Measurements from ENCODE around the gene C5orf58.

Gene C5orf58

GRCh38 chr5:170288151-170288550 is 55.4 kb downstream of the C5orf58 start:
- Histone ChIP-seq H3K4me3 (ENCODE audit: low read depth in 1 of 2, low read length in 2 of 2) (no peak overlapping the region), H3K9me3 (ENCODE audit: low read length) (peaks cover 4% of the 10 kb centered on the region), H3K9ac (ENCODE audit: low read length) (no peak overlapping the region), H3K27me3 (ENCODE audit: control insufficient read depth in 1 of 2, insufficient read depth in 2 of 2, low read length in 2 of 2) (no peaks in the 10 kb centered on the region), H3K4me1 (ENCODE audit: insufficient read depth, low read length) (peaks cover 7% of the 10 kb centered on the region), H3K27ac (ENCODE audit: low read depth, low read length) (no peak overlapping the region), H3K36me3 (ENCODE audit: insufficient read depth, low read length) (no peaks in the 10 kb centered on the region)

- Histone ChIP-seq H3K4me3 (ENCODE audit: low read depth in 1 of 2, low read length in 2 of 2) (no peak overlapping the region), H3K27me3 (ENCODE audit: control insufficient read depth in 1 of 2, insufficient read depth in 2 of 2, low read length in 2 of 2) (no peaks in the 10 kb centered on the region), H3K9me3 (ENCODE audit: low read length) (peaks cover 4% of the 10 kb centered on the region), H3K27ac (ENCODE audit: low read depth, low read length) (no peak overlapping the region), H3K36me3 (ENCODE audit: insufficient read depth, low read length) (no peaks in the 10 kb centered on the region), H3K9ac (ENCODE audit: low read length) (no peak overlapping the region), H3K4me1 (ENCODE audit: insufficient read depth, low read length) (peaks cover 7% of the 10 kb centered on the region)
Observed at GRCh38 chr5:170288551-170288950, 55.8 kb downstream of the C5orf58 start.

DNA sequence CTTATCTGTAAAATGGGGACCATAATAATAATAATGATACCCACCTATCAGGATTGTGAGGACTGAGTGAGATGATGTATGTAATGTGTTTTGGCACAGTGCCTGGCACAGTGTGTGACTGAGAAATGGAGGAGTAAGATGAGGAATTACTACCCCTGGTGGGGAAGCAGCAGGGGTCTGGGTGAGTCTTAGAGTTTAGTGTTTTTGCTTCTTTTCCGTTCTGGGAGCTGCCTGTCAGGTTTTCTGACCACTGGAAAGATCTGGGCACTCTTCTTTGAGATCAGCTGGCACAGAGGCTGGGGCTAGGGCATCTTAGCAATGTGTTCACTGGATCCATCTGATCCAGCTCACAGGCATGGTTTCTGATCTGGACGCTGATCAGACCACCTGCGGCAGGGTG is 56.3 kb downstream of the C5orf58 start:
- no peak overlapping the region for H3K4me3 ChIP-seq (ENCODE audit: low read depth in 1 of 2, low read length in 2 of 2)
- H3K9ac ChIP-seq (ENCODE audit: low read length): no peak overlapping the region
- H3K27me3 ChIP-seq (ENCODE audit: control insufficient read depth in 1 of 2, insufficient read depth in 2 of 2, low read length in 2 of 2): no peaks in the 10 kb centered on the region
- no peak overlapping the region for H3K27ac ChIP-seq (ENCODE audit: low read depth, low read length)
- H3K36me3 ChIP-seq (ENCODE audit: insufficient read depth, low read length): no peaks in the 10 kb centered on the region
- H3K4me1 ChIP-seq (ENCODE audit: insufficient read depth, low read length): peaks cover 7% of the 10 kb centered on the region
- H3K9me3 ChIP-seq (ENCODE audit: low read length): no peaks in the 10 kb centered on the region

- H3K4me3 ChIP-seq (ENCODE audit: low read depth in 1 of 2, low read length in 2 of 2): no peak overlapping the region
Observed at GRCh38 chr5:170289764-170290163, 57.0 kb downstream of the C5orf58 start.

GRCh38 chr5:170290498-170290897 is 57.7 kb downstream of the C5orf58 start:
- H3K36me3 ChIP-seq (ENCODE audit: insufficient read depth, low read length): no peaks in the 10 kb centered on the region
- H3K4me1 ChIP-seq (ENCODE audit: insufficient read depth, low read length): peaks cover 7% of the 10 kb centered on the region
- no peak overlapping the region for H3K27ac ChIP-seq (ENCODE audit: low read depth, low read length)
- H3K9me3 ChIP-seq (ENCODE audit: low read length): no peaks in the 10 kb centered on the region
- H3K9ac ChIP-seq (ENCODE audit: low read length): no peak overlapping the region
- H3K4me3 ChIP-seq (ENCODE audit: low read depth in 1 of 2, low read length in 2 of 2): no peak overlapping the region
- no peaks in the 10 kb centered on the region for H3K27me3 ChIP-seq (ENCODE audit: control insufficient read depth in 1 of 2, insufficient read depth in 2 of 2, low read length in 2 of 2)

More at GRCh38 chr5:170289764-170290163, 57.0 kb downstream of the C5orf58 start:
- H3K4me1 ChIP-seq (ENCODE audit: insufficient read depth, low read length): peaks cover 7% of the 10 kb centered on the region
- H3K36me3 ChIP-seq (ENCODE audit: insufficient read depth, low read length): no peaks in the 10 kb centered on the region
- H3K27ac ChIP-seq (ENCODE audit: low read depth, low read length): no peak overlapping the region
- no peaks in the 10 kb centered on the region for H3K27me3 ChIP-seq (ENCODE audit: control insufficient read depth in 1 of 2, insufficient read depth in 2 of 2, low read length in 2 of 2)
- H3K9me3 ChIP-seq (ENCODE audit: low read length): no peaks in the 10 kb centered on the region
- H3K9ac ChIP-seq (ENCODE audit: low read length): no peak overlapping the region

DNA sequence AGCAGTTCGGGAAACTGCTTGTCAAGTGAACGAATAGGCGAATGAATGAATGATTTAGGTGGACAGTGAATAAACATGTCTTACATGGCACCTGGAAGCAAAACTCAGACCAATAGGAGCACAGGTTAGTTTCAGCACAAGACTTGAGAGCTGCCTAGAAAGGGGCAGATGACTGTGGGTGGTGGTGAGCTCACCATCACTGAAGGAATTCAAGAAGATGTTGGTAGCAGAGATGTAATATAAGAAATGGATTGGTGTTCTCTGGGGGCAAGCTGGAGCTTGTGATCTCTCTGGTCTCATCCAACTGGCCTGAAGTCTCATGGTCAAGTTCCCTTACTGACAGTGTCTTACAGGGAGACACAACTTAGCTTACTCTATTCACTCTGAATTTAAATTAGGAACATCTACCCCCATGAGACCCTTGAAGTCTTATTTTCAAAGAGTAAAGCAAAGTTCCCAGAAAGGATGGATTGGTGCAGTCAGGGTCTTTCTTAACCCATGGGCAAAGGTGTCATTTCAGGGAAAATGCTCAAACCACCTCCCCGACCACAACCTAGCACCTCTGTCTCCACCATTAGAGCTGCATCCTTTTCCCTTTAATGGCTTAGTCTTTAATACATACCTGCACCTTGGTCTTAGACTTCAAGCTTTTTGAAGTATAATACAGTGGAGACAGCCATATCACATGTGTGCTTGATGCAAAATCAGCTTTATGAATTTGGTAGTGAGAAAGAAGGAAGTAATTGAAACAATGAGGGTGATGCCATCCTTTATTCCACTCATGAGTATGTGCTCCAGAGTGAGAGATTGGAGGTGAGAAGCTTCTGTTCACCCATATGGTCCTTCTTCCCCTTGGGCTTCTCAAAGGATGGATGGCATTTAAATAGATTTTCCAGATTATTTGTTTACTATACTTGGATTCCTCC is 59.7 kb downstream of the C5orf58 start:
- Histone ChIP-seq H3K27ac (ENCODE audit: low read depth, low read length) (no peak overlapping the region), H3K4me3 (ENCODE audit: low read depth in 1 of 2, low read length in 2 of 2) (no peak overlapping the region), H3K9me3 (ENCODE audit: low read length) (no peaks in the 10 kb centered on the region), H3K4me1 (ENCODE audit: insufficient read depth, low read length) (peaks cover 7% of the 10 kb centered on the region), H3K27me3 (ENCODE audit: control insufficient read depth in 1 of 2, insufficient read depth in 2 of 2, low read length in 2 of 2) (no peaks in the 10 kb centered on the region), H3K36me3 (ENCODE audit: insufficient read depth, low read length) (no peaks in the 10 kb centered on the region), H3K9ac (ENCODE audit: low read length) (no peak overlapping the region)

GRCh38 chr5:170293273-170293672 is 60.5 kb downstream of the C5orf58 start:
- Histone ChIP-seq H3K27me3 (ENCODE audit: control insufficient read depth in 1 of 2, insufficient read depth in 2 of 2, low read length in 2 of 2) (no peaks in the 10 kb centered on the region), H3K9me3 (ENCODE audit: low read length) (no peaks in the 10 kb centered on the region), H3K27ac (ENCODE audit: low read depth, low read length) (no peak overlapping the region), H3K36me3 (ENCODE audit: insufficient read depth, low read length) (no peaks in the 10 kb centered on the region), H3K4me3 (ENCODE audit: low read depth in 1 of 2, low read length in 2 of 2) (no peak overlapping the region), H3K4me1 (ENCODE audit: insufficient read depth, low read length) (peaks cover 7% of the 10 kb centered on the region), H3K9ac (ENCODE audit: low read length) (no peak overlapping the region)

DNA sequence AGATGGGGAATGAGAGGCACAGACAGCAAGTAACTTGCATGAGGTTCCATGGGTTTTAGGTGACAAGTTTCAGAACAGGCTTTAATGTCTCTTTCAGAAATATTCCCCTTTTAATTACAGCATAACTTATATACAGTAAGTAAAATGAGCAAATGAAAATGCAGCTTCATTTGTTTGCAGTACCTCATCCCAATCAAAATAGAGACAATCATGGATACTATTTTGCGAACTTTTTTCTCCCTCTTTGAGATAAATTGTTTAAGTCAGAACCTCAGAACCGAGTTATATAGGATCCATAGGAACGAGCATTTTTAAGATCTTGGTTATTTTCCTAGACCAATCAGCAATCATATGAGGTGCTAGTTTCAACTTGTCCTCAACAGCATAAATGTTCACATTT is 61.3 kb downstream of the C5orf58 start:
- no peak overlapping the region for H3K9ac ChIP-seq (ENCODE audit: low read length)
- no peak overlapping the region for H3K27ac ChIP-seq (ENCODE audit: low read depth, low read length)
- H3K4me3 ChIP-seq (ENCODE audit: low read depth in 1 of 2, low read length in 2 of 2): no peak overlapping the region
- H3K36me3 ChIP-seq (ENCODE audit: insufficient read depth, low read length): no peaks in the 10 kb centered on the region
- no peaks in the 10 kb centered on the region for H3K27me3 ChIP-seq (ENCODE audit: control insufficient read depth in 1 of 2, insufficient read depth in 2 of 2, low read length in 2 of 2)
- H3K9me3 ChIP-seq (ENCODE audit: low read length): no peaks in the 10 kb centered on the region
- peaks cover 4% of the 10 kb centered on the region for H3K4me1 ChIP-seq (ENCODE audit: insufficient read depth, low read length)

DNA sequence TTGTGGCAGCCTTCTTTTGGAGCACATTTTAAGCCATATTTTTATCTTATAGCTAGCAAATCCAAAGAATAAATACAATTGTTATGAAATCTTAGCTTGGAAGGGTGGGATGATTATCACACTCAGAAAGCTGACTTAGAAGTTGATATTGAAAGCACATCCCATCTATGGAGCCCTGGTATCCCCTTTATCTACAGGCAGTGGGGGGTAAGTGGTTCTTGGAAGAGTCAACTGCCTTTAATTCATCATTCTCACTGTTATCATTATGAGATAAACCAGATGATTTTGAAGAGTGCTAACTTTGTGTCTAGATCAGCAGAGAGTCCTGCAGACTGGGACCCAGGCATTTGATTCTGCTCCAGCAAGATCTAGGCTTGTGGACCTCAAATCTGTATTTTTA is 61.8 kb downstream of the C5orf58 start:
- H3K36me3 ChIP-seq (ENCODE audit: insufficient read depth, low read length): no peaks in the 10 kb centered on the region
- no peaks in the 10 kb centered on the region for H3K4me1 ChIP-seq (ENCODE audit: insufficient read depth, low read length)
- no peaks in the 10 kb centered on the region for H3K9me3 ChIP-seq (ENCODE audit: low read length)
- H3K27me3 ChIP-seq (ENCODE audit: control insufficient read depth in 1 of 2, insufficient read depth in 2 of 2, low read length in 2 of 2): no peaks in the 10 kb centered on the region
- H3K4me3 ChIP-seq (ENCODE audit: low read depth in 1 of 2, low read length in 2 of 2): no peak overlapping the region
- no peak overlapping the region for H3K9ac ChIP-seq (ENCODE audit: low read length)
- H3K27ac ChIP-seq (ENCODE audit: low read depth, low read length): no peak overlapping the region
